GM20000 (cell line): Measurements from ENCODE around the gene UNC5C.

Experiments used
- DNase-seq: peaks from one replicate; pipeline ENCODE4 v3.0.0; 2012; ENCODE audit warnings: low spot score
- TF ChIP-seq, protein P1 (sequence below): IDR thresholded peaks from 2 replicates; pipeline ENCODE4 v1.5.1; 2012; ENCODE audit warnings: mild to moderate bottlenecking, control low read depth; ENCODE audit errors: extremely low read depth, missing control alignments

Gene UNC5C

DNA sequence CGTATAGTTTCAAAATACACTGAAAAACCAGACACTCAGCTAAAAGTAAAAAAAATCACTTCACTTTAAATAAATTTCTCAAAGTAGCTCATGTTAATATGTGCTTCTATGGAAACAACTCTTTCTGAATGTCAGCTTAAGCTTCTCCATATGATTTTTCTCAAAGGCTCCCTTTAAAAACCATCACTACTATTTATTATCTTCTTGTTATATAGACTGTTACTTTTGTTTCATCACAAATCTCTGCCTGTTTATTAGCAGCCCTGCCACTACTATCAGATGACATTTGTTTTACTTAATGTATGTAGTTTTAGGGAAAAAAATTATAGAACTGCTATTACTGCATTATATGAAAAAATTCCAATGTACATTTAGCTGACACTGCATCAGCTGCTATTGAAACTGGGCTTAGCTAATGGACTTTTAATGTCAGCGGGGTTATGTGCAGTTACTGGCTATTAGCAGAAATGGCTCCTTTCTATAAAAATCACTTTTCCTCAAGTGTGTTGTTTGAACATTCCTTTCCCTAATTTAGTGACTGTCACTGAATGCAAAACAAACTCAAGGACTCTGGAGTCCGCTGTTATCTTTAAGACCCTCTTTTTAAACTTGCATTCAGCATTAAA is 10.8 kb downstream of the UNC5C start:
- DNase-seq, result no peak
- TF ChIP-seq, protein P1, sequence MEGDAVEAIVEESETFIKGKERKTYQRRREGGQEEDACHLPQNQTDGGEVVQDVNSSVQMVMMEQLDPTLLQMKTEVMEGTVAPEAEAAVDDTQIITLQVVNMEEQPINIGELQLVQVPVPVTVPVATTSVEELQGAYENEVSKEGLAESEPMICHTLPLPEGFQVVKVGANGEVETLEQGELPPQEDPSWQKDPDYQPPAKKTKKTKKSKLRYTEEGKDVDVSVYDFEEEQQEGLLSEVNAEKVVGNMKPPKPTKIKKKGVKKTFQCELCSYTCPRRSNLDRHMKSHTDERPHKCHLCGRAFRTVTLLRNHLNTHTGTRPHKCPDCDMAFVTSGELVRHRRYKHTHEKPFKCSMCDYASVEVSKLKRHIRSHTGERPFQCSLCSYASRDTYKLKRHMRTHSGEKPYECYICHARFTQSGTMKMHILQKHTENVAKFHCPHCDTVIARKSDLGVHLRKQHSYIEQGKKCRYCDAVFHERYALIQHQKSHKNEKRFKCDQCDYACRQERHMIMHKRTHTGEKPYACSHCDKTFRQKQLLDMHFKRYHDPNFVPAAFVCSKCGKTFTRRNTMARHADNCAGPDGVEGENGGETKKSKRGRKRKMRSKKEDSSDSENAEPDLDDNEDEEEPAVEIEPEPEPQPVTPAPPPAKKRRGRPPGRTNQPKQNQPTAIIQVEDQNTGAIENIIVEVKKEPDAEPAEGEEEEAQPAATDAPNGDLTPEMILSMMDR, result no peak

DNA sequence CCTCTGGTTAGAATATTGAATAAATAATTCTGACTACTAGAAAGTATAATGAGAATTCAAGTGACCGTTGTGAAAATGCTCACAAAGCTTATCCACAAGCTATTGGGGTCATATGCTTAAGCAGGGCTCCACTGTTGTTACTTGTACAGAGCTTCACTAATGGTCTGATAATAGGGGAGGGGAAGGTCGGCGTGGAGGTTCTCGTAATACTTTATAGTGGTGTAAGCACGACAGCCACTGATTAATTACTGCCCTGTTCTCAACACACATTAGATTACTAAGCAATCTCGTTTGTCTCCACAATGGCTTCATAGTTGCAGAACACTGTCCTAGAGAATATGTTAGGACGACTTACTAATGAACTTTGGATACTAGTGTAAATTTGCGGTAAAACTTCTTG is 11.6 kb downstream of the UNC5C start:
- TF ChIP-seq, protein P1, result no peak
- DNase-seq, result no peak

DNA sequence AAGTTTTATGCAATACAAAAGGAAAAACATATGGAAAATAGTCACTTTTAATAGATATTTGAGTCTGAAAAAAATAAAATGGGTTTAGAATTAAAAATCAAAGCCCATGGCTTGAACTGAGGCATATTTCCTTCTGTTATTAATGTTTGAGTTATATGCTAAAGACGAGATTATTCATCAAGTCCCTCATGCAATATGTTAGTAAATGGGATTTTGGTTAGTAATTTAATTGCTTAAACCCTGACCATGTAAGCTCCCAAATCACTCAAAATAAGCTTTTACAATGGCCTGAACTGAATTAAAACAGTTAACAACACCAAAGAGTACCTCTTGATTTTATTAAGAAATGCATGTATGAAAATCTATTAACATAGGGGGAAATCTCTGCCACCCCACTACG is 12.1 kb downstream of the UNC5C start:
- TF ChIP-seq, protein P1, result no peak

DNA sequence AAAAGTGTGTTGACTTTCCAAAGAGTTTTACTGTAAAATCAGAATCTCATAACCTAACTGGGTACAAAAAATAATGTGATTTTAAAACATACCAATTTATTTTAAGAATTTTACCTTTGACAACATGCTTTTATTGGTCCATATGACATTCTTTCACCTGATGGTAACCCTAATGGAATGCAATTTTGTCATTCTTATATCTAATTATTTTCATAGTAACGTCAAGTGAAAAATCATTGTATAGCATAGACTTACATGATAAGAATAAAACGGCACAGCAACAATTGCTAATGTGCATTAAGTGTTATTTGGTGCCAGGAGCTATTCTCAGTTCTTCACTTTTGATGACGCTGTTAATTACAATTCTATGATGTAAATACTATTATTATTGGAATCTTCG is 13.6 kb downstream of the UNC5C start:
- DNase-seq, result no peak
- TF ChIP-seq, protein P1, result no peak

More for the DNA sequence above, 12.1 kb downstream of the UNC5C start:
- no peak for DNase-seq

DNA sequence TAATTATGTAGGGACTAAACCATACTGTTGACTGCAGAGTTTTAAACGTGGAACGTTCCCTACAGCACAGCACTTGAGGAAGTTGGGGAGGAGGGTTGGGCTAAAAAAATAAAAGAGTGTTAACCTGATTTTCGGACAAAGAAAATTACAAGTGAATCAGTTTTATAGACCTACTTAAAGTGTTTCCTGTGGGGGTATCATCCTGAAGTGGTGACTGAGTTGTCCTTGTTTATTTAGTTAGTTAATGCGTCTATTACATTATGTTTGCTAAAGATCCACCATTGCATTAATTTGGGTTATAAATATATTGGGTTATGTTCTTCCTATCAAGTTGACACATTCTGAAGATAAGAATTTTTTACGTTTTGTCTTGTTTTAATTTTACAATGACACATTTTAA is 14.7 kb downstream of the UNC5C start:
- no peak for DNase-seq
- TF ChIP-seq, protein P1, result no peak

DNA sequence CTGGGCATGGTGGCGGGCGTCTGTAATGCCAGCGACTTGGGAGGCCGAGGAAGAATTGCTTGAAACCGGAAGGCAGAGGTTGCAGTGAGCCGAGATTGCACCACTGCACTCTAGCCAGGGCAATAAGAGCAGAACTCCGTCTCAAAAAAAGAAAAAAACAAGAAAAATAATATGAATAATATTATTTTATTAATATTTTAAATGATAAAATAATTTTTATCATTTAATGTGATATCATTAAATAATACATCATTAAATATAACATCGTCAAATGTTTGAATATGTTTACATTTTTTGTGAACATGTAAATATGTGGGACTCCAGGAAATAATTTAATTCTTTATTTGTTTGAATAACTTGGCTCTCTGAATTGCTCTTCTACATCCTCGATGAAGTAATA is 15.5 kb downstream of the UNC5C start:
- TF ChIP-seq, protein P1, result no peak
- DNase-seq, result no peak

DNA sequence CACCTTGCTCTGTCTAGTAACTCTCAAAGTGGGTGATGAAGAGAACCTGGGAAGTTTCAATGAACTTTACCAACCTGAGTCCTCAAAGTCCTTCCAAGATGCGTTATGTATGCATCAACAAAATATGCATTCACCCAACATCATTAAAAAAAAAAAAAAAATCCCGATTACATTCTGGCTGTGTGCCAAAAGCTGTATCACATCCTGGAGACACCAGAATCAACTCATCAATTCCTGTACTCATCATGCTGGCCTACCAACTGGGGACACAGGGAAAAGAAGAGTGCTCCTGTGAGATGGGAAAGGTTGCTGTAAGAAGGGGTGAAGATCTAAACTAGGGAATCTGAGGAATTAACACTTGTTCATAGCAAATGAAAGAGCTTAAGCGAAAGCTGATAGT is 16.5 kb downstream of the UNC5C start:
- DNase-seq, result no peak
- TF ChIP-seq, protein P1, result no peak
